Naive thymus-derived CD4-positive, alpha-beta T cell (primary cell): ENCODE results near the gene IDE. TPM values are rescaled to one million over a fixed set of nuclear protein-coding genes. Genes with fewer than 3 reads are reported as not detected.
"Not testable (repeated sequence)": the region's sequence is repeated elsewhere in the genome, so short reads cannot be mapped to it uniquely, and the experiment has no call there.

Experiments used
- ATAC-seq: fragments of 150-1000 bp; cut with Tn5 transposase; 2 replicates; pipeline ENCODE4 v1.10.0; 2021; ENCODE audit warnings: mild to moderate bottlenecking, moderate library complexity
- CTCF ChIA-PET: fragments of 350-600 bp; sonication (Branson Sonifier 250); formaldehyde crosslinking; loops from one replicate; lab custom pipeline; 2021; ENCODE audit warnings: antibody characterized with exemption; lab: Charles Lee
- POLR2A ChIA-PET: fragments of 350-600 bp; sonication (Branson Sonifier 250); formaldehyde crosslinking; loops from one replicate; lab custom pipeline; 2021; ENCODE audit warnings: antibody characterized with exemption, inconsistent platforms; lab: Charles Lee
- DNase-seq, 9 donors: peaks; one replicate each; pipeline versions ENCODE4 v3.0.0 to v3.0.0-alpha.2; 2020 to 2022; ENCODE audit warnings: mixed read lengths in 1 of 9
- H3K27ac ChIP-seq: one replicate; pipeline ENCODE4 v1.7.0; 2013; ENCODE audit warnings: mild to moderate bottlenecking, low read depth, low read length, moderate library complexity
- H3K27me3 ChIP-seq, 2 donors: one replicate each; pipeline ENCODE4 v1.7.0; 2013; ENCODE audit warnings: low read length in 2 of 2, mild to moderate bottlenecking in 2 of 2, moderate library complexity in 2 of 2; ENCODE audit not compliant: control insufficient read depth in 2 of 2, insufficient read depth in 2 of 2
- H3K36me3 ChIP-seq, 3 experiments: 1 replicate in 2 of 3; 2 replicates in 1 of 3; pipeline ENCODE4 v1.7.0; 2013; ENCODE audit warnings: low read length in 3 of 3, mild to moderate bottlenecking in 3 of 3, moderate library complexity in 1 of 3; ENCODE audit not compliant: insufficient read depth in 3 of 3, control insufficient read depth in 2 of 3
- H3K4me1 ChIP-seq, 2 donors: one replicate each; pipeline ENCODE4 v1.7.0; 2013; ENCODE audit warnings: low read length in 2 of 2, mild to moderate bottlenecking in 2 of 2, moderate library complexity in 1 of 2; ENCODE audit not compliant: control insufficient read depth in 2 of 2, insufficient read depth in 2 of 2
- H3K4me3 ChIP-seq: 2 replicates; pipeline ENCODE4 v1.7.0; 2013; ENCODE audit warnings: mild to moderate bottlenecking, low read length
- H3K9me3 ChIP-seq, 3 experiments: 1 replicate in 2 of 3; 2 replicates in 1 of 3; pipeline ENCODE4 v1.7.0; 2013; ENCODE audit warnings: low read length in 3 of 3; ENCODE audit not compliant: control insufficient read depth in 2 of 3
- H3K27ac Mint-ChIP-seq, 9 donors: one replicate each; pipeline ENCODE4 v1.8.0; 2020 to 2022; ENCODE audit warnings: mixed read lengths in 9 of 9, mild to moderate bottlenecking in 8 of 9, moderate library complexity in 5 of 9, inconsistent platforms in 2 of 9
- H3K27me3 Mint-ChIP-seq, 5 donors: one replicate each; pipeline ENCODE4 v1.8.0; 2021 to 2022; ENCODE audit warnings: mixed read lengths in 5 of 5, mild to moderate bottlenecking in 1 of 5
- H3K36me3 Mint-ChIP-seq, 5 donors: one replicate each; pipeline ENCODE4 v1.8.0; 2020 to 2022; ENCODE audit warnings: mixed read lengths in 5 of 5, mild to moderate bottlenecking in 3 of 5, inconsistent platforms in 1 of 5
- H3K4me1 Mint-ChIP-seq, 7 donors: one replicate each; pipeline ENCODE4 v1.8.0; 2020 to 2022; ENCODE audit warnings: mixed read lengths in 7 of 7, mild to moderate bottlenecking in 3 of 7, inconsistent platforms in 1 of 7
- H3K4me3 Mint-ChIP-seq, 10 donors: one replicate each; pipeline ENCODE4 v1.8.0; 2020 to 2022; ENCODE audit warnings: mild to moderate bottlenecking in 10 of 10, mixed read lengths in 10 of 10, moderate library complexity in 6 of 10, inconsistent platforms in 2 of 10
- H3K9me3 Mint-ChIP-seq, 11 donors: one replicate each; pipeline ENCODE4 v1.8.0; 2020 to 2022; ENCODE audit warnings: mixed read lengths in 11 of 11, mild to moderate bottlenecking in 4 of 11, inconsistent platforms in 1 of 11, moderate library complexity in 1 of 11
- intact Hi-C, 2 donors: fragments of 100-400 bp; cut with micrococcal nuclease; formaldehyde crosslinking; loops; one replicate each; pipeline ENCODE4 v1.15.1; 2023
- polyA plus RNA-seq, 2 donors: library from polyadenylated mRNA; unstranded; fragments of 300-500 nt; fragmentation: Illumina TruSeq; gene quantifications; one replicate each; pipeline ENCODE4 v1.2.3, GENCODE V29; 2021
- total RNA-seq, 6 experiments: library from RNA in 5 of 6; stranded (reverse) in 5 of 6; gene quantifications; 1 replicate in 5 of 6; 2 replicates in 1 of 6; pipeline ENCODE4 v1.2.3 and lab custom pipeline; 2021 to 2026

IDE gene
- total and polyA plus RNA-seq, 7 experiments from 2014 or later, result 11.2 to 36.7 (median 27.4) TPM

- no peaks in the 10 kb centered on the region for H3K27me3 ChIP-seq
- H3K36me3 Mint-ChIP-seq, result peaks cover 10 to 24% (median 13%) of the 10 kb centered on the region in 5 donors
- peaks cover 4 to 37% (median 11%) of the 10 kb centered on the region in 3 experiments for H3K36me3 ChIP-seq
- intact Hi-C loops, result no loop called here
- H3K27ac Mint-ChIP-seq, result peak overlapping the region in 1 of 9 donors; percentile 25
- H3K4me1 ChIP-seq, result no peaks in the 10 kb centered on the region
- ChIA-PET POLR2A (no interaction called here), CTCF (no interaction called here)
- no peak overlapping the region for H3K27ac ChIP-seq
- no peak for DNase-seq
- no peak overlapping the region for H3K4me3 Mint-ChIP-seq
- no peak for ATAC-seq
- H3K4me1 Mint-ChIP-seq, result peaks cover 0 to 2% (median 0%) of the 10 kb centered on the region in 7 donors
- H3K4me3 ChIP-seq, result no peak overlapping the region
- peaks cover 0 to 2% (median 0%) of the 10 kb centered on the region in 11 donors for H3K9me3 Mint-ChIP-seq
- H3K9me3 ChIP-seq, result no peaks in the 10 kb centered on the region
- no peaks in the 10 kb centered on the region for H3K27me3 Mint-ChIP-seq
These were observed 98.5 kb downstream of the IDE start for GRCh38 chr10:92475357-92475868.

DNA sequence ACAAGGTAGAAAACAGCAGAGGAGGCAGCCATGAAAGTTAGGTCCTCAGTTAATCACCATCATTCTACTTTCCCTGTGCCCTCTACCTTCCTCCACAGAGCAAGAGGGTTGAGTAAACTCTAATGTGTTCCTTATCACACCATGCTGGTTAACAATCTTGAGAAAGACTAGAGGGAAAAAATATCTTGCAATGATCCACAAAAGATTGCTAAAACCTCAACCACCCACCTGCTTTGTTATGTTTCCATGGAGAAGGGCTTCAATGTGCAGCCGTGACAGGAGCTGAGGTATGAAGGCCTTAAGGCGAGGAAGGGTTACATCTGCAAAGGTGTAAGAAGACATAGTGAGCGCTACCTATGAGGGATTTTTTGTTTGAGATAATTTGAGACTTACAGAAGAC is 103.9 kb downstream of the IDE start:
- CTCF ChIA-PET, result no interaction called here
- peaks cover 0 to 44% (median 7%) of the 10 kb centered on the region in 3 experiments for H3K36me3 ChIP-seq
- Mint-ChIP-seq H3K27ac (no peak overlapping the region), H3K9me3 (no peaks in the 10 kb centered on the region), H3K36me3 (peaks cover 15 to 39% (median 22%) of the 10 kb centered on the region in 5 donors), H3K27me3 (no peaks in the 10 kb centered on the region), H3K4me1 (no peaks in the 10 kb centered on the region), H3K4me3 (no peak overlapping the region)
- ATAC-seq (peak; percentile 38), DNase-seq (no peak)
- intact Hi-C loops, result no loop called here
- H3K9me3 ChIP-seq, result no peaks in the 10 kb centered on the region
- H3K4me3 ChIP-seq, result no peak overlapping the region
- H3K27ac ChIP-seq, result no peak overlapping the region
- no peaks in the 10 kb centered on the region for H3K4me1 ChIP-seq
- H3K27me3 ChIP-seq, result no peaks in the 10 kb centered on the region
- POLR2A ChIA-PET, result no interaction called here

DNA sequence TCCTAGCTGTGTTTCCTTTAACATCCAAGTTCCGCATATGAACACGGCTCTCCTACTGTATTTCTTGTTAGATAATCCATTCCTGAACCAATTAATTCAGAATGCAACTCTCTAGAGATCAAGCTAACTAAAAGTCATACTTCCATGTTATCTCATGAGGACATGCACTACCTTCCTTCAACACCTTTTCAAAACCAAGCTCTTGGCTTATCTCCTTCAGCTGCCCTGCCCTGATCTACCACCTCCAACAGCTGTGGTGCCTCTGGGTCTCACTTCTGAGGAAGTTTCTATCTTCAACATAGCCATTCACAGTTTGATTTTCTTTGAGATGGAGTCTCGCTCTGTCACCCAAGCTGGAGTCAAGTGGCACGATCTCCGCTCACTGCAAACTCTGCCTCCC is 109.5 kb downstream of the IDE start:
- H3K27ac ChIP-seq, result no peak overlapping the region
- DNase-seq (no peak), ATAC-seq (no peak)
- intact Hi-C loops, result no loop called here
- no peaks in the 10 kb centered on the region for H3K9me3 Mint-ChIP-seq
- H3K27ac Mint-ChIP-seq, result peak overlapping the region in 1 of 9 donors; percentile 79
- no peaks in the 10 kb centered on the region for H3K27me3 ChIP-seq
- no peak overlapping the region for H3K4me3 Mint-ChIP-seq
- H3K4me1 Mint-ChIP-seq, result no peaks in the 10 kb centered on the region
- H3K27me3 Mint-ChIP-seq, result no peaks in the 10 kb centered on the region
- peaks cover 0 to 66% (median 3%) of the 10 kb centered on the region in 3 experiments for H3K36me3 ChIP-seq
- H3K4me1 ChIP-seq, result no peaks in the 10 kb centered on the region
- peaks cover 24 to 60% (median 37%) of the 10 kb centered on the region in 5 donors for H3K36me3 Mint-ChIP-seq
- CTCF ChIA-PET, result no interaction called here
- POLR2A ChIA-PET, result no interaction called here
- no peak overlapping the region for H3K4me3 ChIP-seq
- no peaks in the 10 kb centered on the region for H3K9me3 ChIP-seq

DNA sequence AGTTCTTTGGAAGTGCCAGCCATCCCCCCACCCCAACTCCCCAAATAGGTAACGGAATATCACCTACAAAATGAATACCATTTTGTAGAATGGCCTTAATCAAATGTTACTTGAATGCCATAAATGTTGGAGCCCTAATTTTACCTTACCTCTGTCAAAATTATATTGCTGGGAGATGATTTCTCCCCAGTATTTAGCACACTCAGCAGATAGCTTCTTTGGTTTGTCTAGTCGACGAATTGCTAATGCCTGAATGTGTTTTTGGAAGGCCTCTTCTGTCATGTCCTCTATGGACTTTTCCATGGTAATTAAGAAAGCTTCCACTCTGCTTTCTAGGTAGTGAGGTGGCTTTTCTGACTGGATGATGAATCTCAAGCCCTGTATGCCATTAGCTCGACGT is 110.3 kb downstream of the IDE start:
- DNase-seq, result no peak
- peaks cover 0 to 66% (median 3%) of the 10 kb centered on the region in 3 experiments for H3K36me3 ChIP-seq
- Mint-ChIP-seq H3K27me3 (no peaks in the 10 kb centered on the region), H3K27ac (peak overlapping the region in 1 of 9 donors; percentile 52), H3K36me3 (peaks cover 18 to 54% (median 34%) of the 10 kb centered on the region in 5 donors), H3K4me1 (no peaks in the 10 kb centered on the region), H3K4me3 (no peak overlapping the region), H3K9me3 (no peaks in the 10 kb centered on the region)
- POLR2A ChIA-PET, result no interaction called here
- no peaks in the 10 kb centered on the region for H3K4me1 ChIP-seq
- no peak overlapping the region for H3K27ac ChIP-seq
- intact Hi-C loops, result no loop called here
- H3K9me3 ChIP-seq, result no peaks in the 10 kb centered on the region
- no peak overlapping the region for H3K4me3 ChIP-seq
- no peaks in the 10 kb centered on the region for H3K27me3 ChIP-seq
- CTCF ChIA-PET, result no interaction called here
- ATAC-seq, result no peak

- H3K4me3 ChIP-seq, H3K4me1 ChIP-seq, H3K9me3 Mint-ChIP-seq, intact Hi-C loops, H3K4me1 Mint-ChIP-seq, ATAC-seq, H3K27me3 ChIP-seq, CTCF ChIA-PET, H3K9me3 ChIP-seq, DNase-seq, H3K27ac ChIP-seq, H3K4me3 Mint-ChIP-seq, POLR2A ChIA-PET, H3K27me3 Mint-ChIP-seq: not testable (repeated sequence)
- peaks cover 3 to 47% (median 18%) of the 10 kb centered on the region in 5 donors for H3K36me3 Mint-ChIP-seq
- H3K27ac Mint-ChIP-seq, result peak overlapping the region in 1 of 9 donors; percentile 49
- H3K36me3 ChIP-seq, result peaks cover 0 to 33% (median 0%) of the 10 kb centered on the region in 3 experiments
These were observed 118.9 kb downstream of the IDE start for GRCh38 chr10:92454955-92455354.

DNA sequence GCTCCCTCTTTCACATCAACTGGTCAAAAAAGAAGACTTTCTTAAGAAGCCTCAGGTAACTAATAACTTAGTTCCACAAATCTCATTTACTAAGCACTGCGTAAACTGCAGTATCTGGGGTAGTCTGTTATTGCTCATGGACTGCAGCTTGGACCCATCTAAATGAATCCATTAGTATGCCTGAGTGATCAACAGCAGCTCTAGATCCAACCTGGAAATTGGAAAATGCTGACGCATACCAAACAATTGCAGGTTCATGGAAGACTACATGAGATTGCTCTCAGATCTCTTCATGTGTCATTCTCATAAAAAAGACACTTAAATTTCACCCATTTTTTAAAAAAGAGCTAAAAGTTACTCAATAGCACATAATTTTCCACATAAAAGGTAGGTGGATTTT is 121.6 kb downstream of the IDE start:
- Mint-ChIP-seq H3K9me3 (peaks cover 0 to 2% (median 0%) of the 10 kb centered on the region in 11 donors), H3K27ac (no peak overlapping the region), H3K27me3 (no peaks in the 10 kb centered on the region), H3K4me3 (no peak overlapping the region), H3K4me1 (no peaks in the 10 kb centered on the region), H3K36me3 (peaks cover 6 to 52% (median 26%) of the 10 kb centered on the region in 5 donors)
- POLR2A ChIA-PET, result no interaction called here
- Histone ChIP-seq H3K4me3 (no peak overlapping the region), H3K36me3 (peaks cover 0 to 25% (median 0%) of the 10 kb centered on the region in 3 experiments), H3K4me1 (no peaks in the 10 kb centered on the region), H3K27ac (no peak overlapping the region), H3K27me3 (no peaks in the 10 kb centered on the region), H3K9me3 (no peaks in the 10 kb centered on the region)
- CTCF ChIA-PET, result no interaction called here
- intact Hi-C loops, result no loop called here
- DNase-seq, result no peak
- ATAC-seq, result no peak

- Mint-ChIP-seq H3K9me3 (peaks cover 0 to 2% (median 0%) of the 10 kb centered on the region in 11 donors), H3K36me3 (peaks cover 6 to 52% (median 26%) of the 10 kb centered on the region in 5 donors), H3K4me1 (no peaks in the 10 kb centered on the region), H3K27me3 (no peaks in the 10 kb centered on the region), H3K27ac (no peak overlapping the region), H3K4me3 (no peak overlapping the region)
- no peak overlapping the region for H3K27ac ChIP-seq
- no peaks in the 10 kb centered on the region for H3K4me1 ChIP-seq
- H3K4me3 ChIP-seq, result no peak overlapping the region
- DNase-seq, result no peak
- intact Hi-C loops, result no loop called here
- no peaks in the 10 kb centered on the region for H3K27me3 ChIP-seq
- no peaks in the 10 kb centered on the region for H3K9me3 ChIP-seq
- POLR2A ChIA-PET, result no interaction called here
- peaks cover 0 to 25% (median 0%) of the 10 kb centered on the region in 3 experiments for H3K36me3 ChIP-seq
- CTCF ChIA-PET, result no interaction called here
- no peak for ATAC-seq
These were observed 122.5 kb downstream of the IDE start for GRCh38 chr10:92451431-92451830.
